ENCODE data around the gene NIPAL1.

GRCh38 chr4:48030470-48030869, 13.9 kb downstream of the NIPAL1 start:
- TF ChIP-seq EZH2 (IDR thresholded peaks at IDR 0.05; ENCODE audit: insufficient read depth, poor library complexity, severe bottlenecking) (no peak), EZH2phosphoT487 (IDR thresholded peaks at IDR 0.05; ENCODE audit: insufficient read depth, low read depth) (no peak)
